ENCODE measurements around the gene GORASP1. TPM values are rescaled to one million over a fixed set of nuclear protein-coding genes. Genes with fewer than 3 reads are reported as not detected.
A peak's percentile ranks its signal among the peaks of the same experiment; 100 is the strongest.

The GORASP1 gene
- polyA plus RNA-seq, 1 donor (not counting 4 experiments of a cell fraction or from before 2014, with no cell fraction given), result 43.7 TPM

- peaks cover 2% of the 10 kb centered on the region for H3K9me1 ChIP-seq (ENCODE audit: control insufficient read depth, extremely low read depth, insufficient read depth, low read length)
- no peaks in the 10 kb centered on the region for H3K9me3 ChIP-seq (ENCODE audit: control insufficient read depth, low read depth, low read length)
- H3K27ac ChIP-seq (ENCODE audit: control insufficient read depth, insufficient read depth, low read length), result peak overlapping the region; percentile 69
- peaks cover 0 to 2% of the 10 kb centered on the region in 2 experiments for H3K36me3 ChIP-seq (ENCODE audit: control insufficient read depth in 2 of 2, extremely low read depth in 1 of 2, insufficient read depth in 2 of 2, low read length in 2 of 2)
- H4K20me1 ChIP-seq (ENCODE audit: control insufficient read depth, extremely low read depth, insufficient read depth, low read length), result peaks cover 7% of the 10 kb centered on the region
- no peak for FAIRE-seq
- dilution Hi-C loops (cut with MboI; ENCODE audit: extremely low pct_ligation_motif_present, low sequenced_read_pairs), result no loop called here
- TF ChIP-seq EZH2 (IDR thresholded peaks at IDR 0.05; ENCODE audit: low read length), result no peak
- TF ChIP-seq, protein P1, sequence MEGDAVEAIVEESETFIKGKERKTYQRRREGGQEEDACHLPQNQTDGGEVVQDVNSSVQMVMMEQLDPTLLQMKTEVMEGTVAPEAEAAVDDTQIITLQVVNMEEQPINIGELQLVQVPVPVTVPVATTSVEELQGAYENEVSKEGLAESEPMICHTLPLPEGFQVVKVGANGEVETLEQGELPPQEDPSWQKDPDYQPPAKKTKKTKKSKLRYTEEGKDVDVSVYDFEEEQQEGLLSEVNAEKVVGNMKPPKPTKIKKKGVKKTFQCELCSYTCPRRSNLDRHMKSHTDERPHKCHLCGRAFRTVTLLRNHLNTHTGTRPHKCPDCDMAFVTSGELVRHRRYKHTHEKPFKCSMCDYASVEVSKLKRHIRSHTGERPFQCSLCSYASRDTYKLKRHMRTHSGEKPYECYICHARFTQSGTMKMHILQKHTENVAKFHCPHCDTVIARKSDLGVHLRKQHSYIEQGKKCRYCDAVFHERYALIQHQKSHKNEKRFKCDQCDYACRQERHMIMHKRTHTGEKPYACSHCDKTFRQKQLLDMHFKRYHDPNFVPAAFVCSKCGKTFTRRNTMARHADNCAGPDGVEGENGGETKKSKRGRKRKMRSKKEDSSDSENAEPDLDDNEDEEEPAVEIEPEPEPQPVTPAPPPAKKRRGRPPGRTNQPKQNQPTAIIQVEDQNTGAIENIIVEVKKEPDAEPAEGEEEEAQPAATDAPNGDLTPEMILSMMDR (optimal IDR thresholded peaks at IDR 0.05 in 1 of 3, IDR thresholded peaks at IDR 0.05 in 1 of 3, conservative IDR thresholded peaks at IDR 0.05 in 1 of 3; ENCODE audit: extremely low read depth in 1 of 3, insufficient read depth in 2 of 3, low read length in 3 of 3), result no peak
- peak overlapping the region; percentile 91 for H3K4me2 ChIP-seq (ENCODE audit: control insufficient read depth, extremely low read depth, insufficient read depth, low read depth, low read length)
- H3K79me2 ChIP-seq (ENCODE audit: control insufficient read depth, insufficient read depth, low read length), result peaks cover 40% of the 10 kb centered on the region
- DNase-seq (ENCODE audit: low read depth, low spot score), result no peak
- peak overlapping the region; percentile 83 for H3K9ac ChIP-seq (ENCODE audit: control insufficient read depth, extremely low read depth, insufficient read depth, low read length)
- peak overlapping the region; percentile 87 to 92 (median 87) for H3K4me3 ChIP-seq (ENCODE audit: control insufficient read depth in 2 of 3, extremely low read depth in 1 of 3, insufficient read depth in 2 of 3, low read depth in 1 of 3, low read length in 3 of 3)
- H3K27me3 ChIP-seq (ENCODE audit: control insufficient read depth, extremely low read depth, insufficient read depth, low read length), result no peaks in the 10 kb centered on the region
- H2AFZ ChIP-seq (ENCODE audit: control insufficient read depth, low read length), result peak overlapping the region; percentile 97
- H3K4me1 ChIP-seq (ENCODE audit: control insufficient read depth, extremely low read depth, insufficient read depth, low read length), result peaks cover 15% of the 10 kb centered on the region
These were observed 508 bp downstream of the GORASP1 start for GRCh38 chr3:39106851-39107387.

DNA sequence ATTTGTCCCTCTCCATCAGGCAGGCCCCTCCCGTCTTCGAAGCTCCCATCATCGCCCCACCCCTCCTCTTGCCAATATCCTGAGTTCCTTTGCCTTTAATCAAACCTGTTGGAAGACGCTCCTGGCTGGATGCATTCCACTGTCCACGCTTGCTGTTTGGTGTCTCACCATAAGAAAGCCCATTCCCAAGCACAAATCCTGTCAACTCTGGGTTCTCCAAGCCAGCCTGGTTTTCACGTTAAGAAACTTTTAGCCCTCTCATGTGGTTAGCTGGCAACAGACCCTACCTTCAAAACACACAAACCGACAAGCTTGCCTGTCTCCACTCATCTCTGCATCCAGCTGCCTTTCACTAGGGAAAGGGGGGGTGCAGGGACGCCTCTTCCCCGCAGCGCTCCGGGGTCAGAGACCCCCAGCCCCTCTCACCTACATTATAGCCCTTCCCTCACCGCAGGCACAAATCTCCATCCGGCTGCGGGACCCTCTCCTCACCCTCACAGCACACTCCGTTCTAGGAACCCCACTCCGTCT is 1.1 kb downstream of the GORASP1 start:
- peak overlapping the region; percentile 83 for H3K9ac ChIP-seq (ENCODE audit: control insufficient read depth, extremely low read depth, insufficient read depth, low read length)
- H3K9me3 ChIP-seq (ENCODE audit: control insufficient read depth, low read depth, low read length), result no peaks in the 10 kb centered on the region
- H3K4me3 ChIP-seq (ENCODE audit: control insufficient read depth in 2 of 3, extremely low read depth in 1 of 3, insufficient read depth in 2 of 3, low read depth in 1 of 3, low read length in 3 of 3), result peak overlapping the region; percentile 87 to 92 (median 87)
- dilution Hi-C loops (cut with MboI; ENCODE audit: extremely low pct_ligation_motif_present, low sequenced_read_pairs), result no loop called here
- H3K27ac ChIP-seq (ENCODE audit: control insufficient read depth, insufficient read depth, low read length), result peak overlapping the region; percentile 69
- H3K27me3 ChIP-seq (ENCODE audit: control insufficient read depth, extremely low read depth, insufficient read depth, low read length), result no peaks in the 10 kb centered on the region
- no peak for FAIRE-seq
- H3K79me2 ChIP-seq (ENCODE audit: control insufficient read depth, insufficient read depth, low read length), result peaks cover 40% of the 10 kb centered on the region
- H3K4me2 ChIP-seq (ENCODE audit: control insufficient read depth, extremely low read depth, insufficient read depth, low read depth, low read length), result peak overlapping the region; percentile 91
- no peak for DNase-seq (ENCODE audit: low read depth, low spot score)
- no peak for TF ChIP-seq EZH2 (IDR thresholded peaks at IDR 0.05; ENCODE audit: low read length)
- TF ChIP-seq, protein P1 (optimal IDR thresholded peaks at IDR 0.05 in 1 of 3, IDR thresholded peaks at IDR 0.05 in 1 of 3, conservative IDR thresholded peaks at IDR 0.05 in 1 of 3; ENCODE audit: extremely low read depth in 1 of 3, insufficient read depth in 2 of 3, low read length in 3 of 3), result no peak
- H3K9me1 ChIP-seq (ENCODE audit: control insufficient read depth, extremely low read depth, insufficient read depth, low read length), result peaks cover 2% of the 10 kb centered on the region
- peaks cover 0 to 2% of the 10 kb centered on the region in 2 experiments for H3K36me3 ChIP-seq (ENCODE audit: control insufficient read depth in 2 of 2, extremely low read depth in 1 of 2, insufficient read depth in 2 of 2, low read length in 2 of 2)
- peaks cover 7% of the 10 kb centered on the region for H4K20me1 ChIP-seq (ENCODE audit: control insufficient read depth, extremely low read depth, insufficient read depth, low read length)
- H3K4me1 ChIP-seq (ENCODE audit: control insufficient read depth, extremely low read depth, insufficient read depth, low read length), result peaks cover 15% of the 10 kb centered on the region
- peak overlapping the region; percentile 97 for H2AFZ ChIP-seq (ENCODE audit: control insufficient read depth, low read length)

Measured in keratinocyte (primary cell).